Fibroblast of the aortic adventitia (primary cell): ENCODE measurements around the gene SELENOS. TPM values are rescaled to one million over a fixed set of nuclear protein-coding genes. Genes with fewer than 3 reads are reported as not detected.

Source experiments
- DNase-seq: peaks from one replicate; pipeline ENCODE4 v3.0.0-alpha.2; 2010; ENCODE audit warnings: low read depth
- H3K4me3 ChIP-seq: 2 replicates; pipeline ENCODE4 v1.5.1; 2011; ENCODE audit warnings: low read depth, mild to moderate bottlenecking, control low read depth, low read length, moderate library complexity
- total RNA-seq: library from RNA; depleted of rRNA; stranded (reverse); fragments of >200 nt; gene quantifications from 2 replicates; pipeline ENCODE4 v1.2.3, GENCODE V29; 2012; ENCODE audit warnings: low replicate concordance
- TF ChIP-seq, protein P1 (sequence below): IDR thresholded peaks from 2 replicates; pipeline ENCODE4 v1.5.1; 2011; ENCODE audit warnings: mild to moderate bottlenecking, low read length, control low read depth, inconsistent platforms; ENCODE audit not compliant: insufficient read depth

The SELENOS gene
- 52.7 and 65.3 TPM in 2 replicates for total RNA-seq

DNA sequence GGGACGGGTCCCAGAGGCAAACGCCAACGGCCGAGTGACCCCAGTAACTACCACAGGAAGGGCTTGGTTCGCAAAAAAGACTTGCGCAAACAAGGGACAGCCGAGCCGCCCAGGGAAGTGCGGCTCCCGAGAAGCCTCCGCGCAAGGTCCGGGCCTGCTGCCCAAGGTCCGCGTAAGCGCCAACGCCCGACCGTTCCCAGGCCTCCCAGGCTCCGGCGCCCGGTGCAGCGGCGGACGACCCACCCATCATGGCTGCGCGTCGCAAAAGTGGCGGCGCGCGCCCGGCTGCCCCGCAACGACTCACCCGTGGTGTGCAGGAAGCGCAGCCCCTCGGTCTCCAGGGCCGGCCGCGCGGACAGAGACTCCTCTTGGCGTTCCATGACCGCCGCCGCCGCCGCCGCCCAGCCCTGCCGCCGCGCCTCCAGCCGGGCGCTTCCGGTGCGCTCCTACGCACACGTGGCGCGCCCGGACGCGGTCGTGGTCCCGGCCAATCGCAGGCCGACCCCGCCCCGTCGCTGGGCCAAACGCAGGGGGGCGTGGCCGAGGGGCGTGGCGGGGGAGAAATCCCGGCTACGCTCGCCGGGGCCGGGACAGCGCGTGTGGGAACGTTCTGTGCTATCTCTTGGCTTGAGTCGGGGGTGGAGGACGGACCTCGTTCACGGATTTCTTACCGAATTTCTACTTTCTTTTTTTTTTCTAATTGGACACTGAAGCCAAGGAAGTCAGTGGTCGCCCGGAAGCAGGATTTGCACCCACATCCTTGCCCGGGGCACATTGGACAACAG lies at the start of gene SELENOS:
Gene SELENOS (minus strand): TSS at position 448 of the 785 bp plus-strand sequence. CDS start 68 bp downstream, at position 380.
- peak within 1 kb of the TSS; percentile 91 for H3K4me3 ChIP-seq
- DNase-seq: peak; percentile 86
- TF ChIP-seq, protein P1, sequence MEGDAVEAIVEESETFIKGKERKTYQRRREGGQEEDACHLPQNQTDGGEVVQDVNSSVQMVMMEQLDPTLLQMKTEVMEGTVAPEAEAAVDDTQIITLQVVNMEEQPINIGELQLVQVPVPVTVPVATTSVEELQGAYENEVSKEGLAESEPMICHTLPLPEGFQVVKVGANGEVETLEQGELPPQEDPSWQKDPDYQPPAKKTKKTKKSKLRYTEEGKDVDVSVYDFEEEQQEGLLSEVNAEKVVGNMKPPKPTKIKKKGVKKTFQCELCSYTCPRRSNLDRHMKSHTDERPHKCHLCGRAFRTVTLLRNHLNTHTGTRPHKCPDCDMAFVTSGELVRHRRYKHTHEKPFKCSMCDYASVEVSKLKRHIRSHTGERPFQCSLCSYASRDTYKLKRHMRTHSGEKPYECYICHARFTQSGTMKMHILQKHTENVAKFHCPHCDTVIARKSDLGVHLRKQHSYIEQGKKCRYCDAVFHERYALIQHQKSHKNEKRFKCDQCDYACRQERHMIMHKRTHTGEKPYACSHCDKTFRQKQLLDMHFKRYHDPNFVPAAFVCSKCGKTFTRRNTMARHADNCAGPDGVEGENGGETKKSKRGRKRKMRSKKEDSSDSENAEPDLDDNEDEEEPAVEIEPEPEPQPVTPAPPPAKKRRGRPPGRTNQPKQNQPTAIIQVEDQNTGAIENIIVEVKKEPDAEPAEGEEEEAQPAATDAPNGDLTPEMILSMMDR: no peak

DNA sequence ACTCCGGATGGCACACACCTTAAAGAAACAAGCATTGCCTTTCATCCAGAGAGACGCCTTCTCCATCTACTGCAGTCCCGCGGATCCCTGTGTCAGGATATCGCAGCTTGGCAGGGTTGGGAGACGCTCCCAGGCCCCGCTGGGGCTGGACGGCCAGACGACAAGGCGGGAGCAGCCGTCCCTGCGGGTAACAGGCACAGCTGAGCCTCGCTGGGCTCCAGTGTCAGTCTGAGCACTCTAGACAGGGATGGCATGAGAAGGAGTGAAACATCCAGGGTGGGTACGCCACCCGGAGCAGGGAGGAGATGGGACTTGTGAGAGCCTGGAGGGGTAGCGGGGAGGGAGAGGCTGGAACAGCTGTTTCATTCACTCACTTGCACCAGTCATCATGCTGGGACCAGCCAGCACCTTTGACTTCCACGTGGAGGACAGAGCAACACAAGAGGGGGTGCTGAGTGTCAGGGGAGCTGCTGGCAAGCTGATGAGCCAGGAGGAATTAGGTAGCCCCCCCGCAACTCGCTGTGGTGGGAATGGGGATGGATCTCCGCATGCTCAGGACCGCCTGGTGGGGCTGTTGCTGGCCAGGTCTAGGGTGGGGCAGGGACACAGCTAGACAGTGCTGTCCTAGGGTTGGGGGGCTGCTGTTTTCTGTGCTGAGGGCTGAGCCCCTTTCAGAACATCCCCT lies 49.3 kb upstream of the SELENOS start:
- TF ChIP-seq, protein P1: no peak
- H3K4me3 ChIP-seq: no peak overlapping the region
- DNase-seq: no peak

- TF ChIP-seq, protein P1: no peak
- H3K4me3 ChIP-seq: no peak overlapping the region
- DNase-seq: no peak
These were observed 48.7 kb upstream of the SELENOS start for GRCh38 chr15:101326026-101326315.

GRCh38 chr15:101325263-101326025 lies 48.2 kb upstream of the SELENOS start:
- no peak for DNase-seq
- H3K4me3 ChIP-seq: no peak overlapping the region
- TF ChIP-seq, protein P1: no peak

DNA sequence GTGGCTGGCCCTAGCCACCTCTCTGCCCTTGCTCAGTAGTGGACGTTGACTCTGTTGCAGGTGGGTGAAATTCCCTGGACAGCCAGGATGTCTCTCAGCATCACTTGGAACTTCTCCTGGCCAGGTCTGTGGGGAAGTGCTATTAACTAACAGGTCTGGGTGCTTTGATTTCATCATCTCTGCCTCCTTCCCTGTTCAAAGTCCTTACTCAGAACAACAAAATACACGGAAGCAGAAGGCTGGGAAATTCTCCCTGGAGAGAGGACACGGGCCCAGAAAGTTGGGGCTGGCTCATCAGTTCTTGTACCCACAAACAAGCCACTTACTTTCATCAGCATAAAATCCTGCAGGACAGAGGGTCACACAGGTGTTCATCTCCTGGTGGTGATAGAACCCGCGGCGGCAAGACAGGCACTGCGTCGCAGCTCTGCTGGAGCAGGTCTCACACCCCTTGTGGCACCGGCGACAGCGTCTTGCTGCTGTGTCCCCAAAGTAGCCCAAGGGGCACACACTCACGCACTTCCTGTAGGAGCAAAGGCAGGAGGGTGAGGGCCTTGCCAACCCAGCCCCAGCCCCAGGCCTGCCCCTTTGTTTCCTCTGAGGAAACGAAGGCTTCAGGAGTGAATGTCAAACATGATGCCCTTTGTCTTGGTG lies 47.4 kb upstream of the SELENOS start:
- TF ChIP-seq, protein P1: no peak
- no peak for DNase-seq
- no peak overlapping the region for H3K4me3 ChIP-seq

DNA sequence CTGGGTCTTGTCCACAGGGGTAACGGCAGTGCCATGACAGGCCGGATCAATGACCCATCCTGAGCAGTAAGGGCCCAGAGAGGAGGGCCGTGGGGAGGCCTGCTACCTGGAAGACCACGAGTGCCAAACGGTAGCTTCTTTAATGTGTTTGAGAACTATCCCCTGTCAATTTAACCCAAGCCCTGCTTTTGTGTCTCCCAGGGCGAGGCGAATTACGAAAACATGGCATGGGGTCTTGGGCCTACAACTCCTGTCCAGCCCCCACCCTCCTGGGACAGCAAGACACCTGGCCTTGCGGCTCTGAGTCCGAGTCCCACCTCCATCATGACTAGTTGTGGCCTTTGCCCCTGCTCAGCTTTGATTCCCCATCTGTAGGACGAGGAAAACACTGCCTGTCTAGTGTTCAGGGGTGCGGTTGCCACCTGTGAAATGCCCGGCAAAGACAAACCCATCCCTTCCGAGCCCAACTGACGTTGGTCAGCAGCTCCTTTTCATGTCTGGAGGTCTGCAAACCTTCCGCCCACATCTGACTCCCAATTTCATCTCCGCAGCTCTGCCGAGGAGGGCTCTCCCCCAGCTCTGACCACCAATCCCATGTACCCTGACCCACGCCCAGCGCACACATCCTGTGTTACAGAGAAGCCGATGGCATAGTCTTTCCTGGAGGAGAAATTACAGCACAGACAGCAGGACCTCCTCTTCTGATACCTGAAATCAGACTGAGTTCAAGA lies 46.7 kb upstream of the SELENOS start:
- H3K4me3 ChIP-seq: no peak overlapping the region
- TF ChIP-seq, protein P1: no peak
- no peak for DNase-seq
